Globus pallidus (tissue), 1 donor: ENCODE measurements around the gene BTBD16.

Experiments used
- DNase-seq: peaks from one replicate; pipeline ENCODE4 v3.0.0-alpha.2; 2015; ENCODE audit warnings: low spot score

BTBD16 gene

DNA sequence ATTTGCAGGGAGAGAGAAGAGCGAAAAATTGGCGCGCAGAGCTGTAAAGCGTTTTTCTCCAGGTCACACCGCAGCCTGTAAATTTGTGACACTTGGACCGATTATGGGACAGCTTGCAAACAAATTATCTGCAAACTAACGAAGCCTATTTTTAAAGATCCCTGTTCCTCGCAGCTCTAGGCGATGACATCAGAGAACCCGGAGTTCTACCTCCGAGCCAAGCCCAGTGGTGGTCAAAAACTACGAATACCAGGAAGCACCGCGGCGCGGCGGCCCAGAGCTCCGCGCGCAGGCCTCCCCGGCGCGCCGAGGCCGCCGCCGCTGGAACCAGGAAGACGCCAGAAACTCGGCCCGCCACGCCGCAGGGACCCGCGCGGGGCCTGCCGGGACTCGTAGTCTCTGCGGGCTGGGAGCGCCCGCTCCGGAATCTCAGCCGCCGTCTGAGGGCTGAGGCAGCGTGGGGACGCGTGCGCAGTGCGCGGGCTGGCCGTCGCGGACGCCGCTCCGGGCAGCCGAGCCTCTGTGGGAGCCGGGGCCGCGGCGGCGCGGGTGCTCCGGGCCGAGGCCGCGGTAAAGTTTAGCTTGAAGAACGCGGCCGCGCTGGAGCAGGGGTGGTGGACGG lies 103.3 kb downstream of the BTBD16 start, which contains the start of gene PLEKHA1:
Gene PLEKHA1 (plus strand): TSS at position 472 of the 622 bp plus-strand sequence. CDS start 18,493 bp downstream, outside the sequence.
- DNase-seq: peak; percentile 96

- DNase-seq: peak; percentile 51
These were observed 104.0 kb downstream of the BTBD16 start for GRCh38 chr10:122374859-122375678.

- DNase-seq: peak; percentile 38
These were observed 104.6 kb downstream of the BTBD16 start for GRCh38 chr10:122375679-122376160.

DNA sequence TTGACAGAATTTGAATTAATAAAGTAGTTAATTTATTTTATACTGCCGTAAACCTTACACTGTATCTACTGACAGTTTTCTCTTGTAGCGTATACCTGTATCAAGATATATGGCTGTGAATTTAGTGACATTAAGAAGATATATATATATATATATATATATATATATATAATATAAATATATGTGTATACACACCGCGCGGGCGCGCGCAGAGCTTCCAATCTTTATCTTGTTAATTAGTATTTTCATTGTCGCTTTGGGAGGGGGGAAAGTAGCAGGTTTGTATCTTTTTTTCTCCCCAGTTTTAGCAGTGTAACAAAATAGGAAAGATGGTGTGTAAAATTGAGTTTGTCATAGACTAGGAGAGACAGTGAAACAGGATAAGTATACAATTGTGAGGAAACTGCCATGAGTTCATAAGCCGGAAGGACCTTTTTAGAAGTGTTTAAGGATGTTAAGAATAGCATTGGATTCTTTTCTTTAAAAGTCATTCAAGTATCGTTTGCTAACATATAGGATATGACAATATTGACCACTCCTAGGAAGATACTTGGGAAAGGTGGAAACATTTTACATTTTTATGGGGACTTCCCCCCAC lies 105.4 kb downstream of the BTBD16 start:
- no peak for DNase-seq

GRCh38 chr10:122379041-122379440 lies 107.9 kb downstream of the BTBD16 start:
- DNase-seq: no peak

GRCh38 chr10:122379537-122379936 lies 108.4 kb downstream of the BTBD16 start:
- DNase-seq: no peak

DNA sequence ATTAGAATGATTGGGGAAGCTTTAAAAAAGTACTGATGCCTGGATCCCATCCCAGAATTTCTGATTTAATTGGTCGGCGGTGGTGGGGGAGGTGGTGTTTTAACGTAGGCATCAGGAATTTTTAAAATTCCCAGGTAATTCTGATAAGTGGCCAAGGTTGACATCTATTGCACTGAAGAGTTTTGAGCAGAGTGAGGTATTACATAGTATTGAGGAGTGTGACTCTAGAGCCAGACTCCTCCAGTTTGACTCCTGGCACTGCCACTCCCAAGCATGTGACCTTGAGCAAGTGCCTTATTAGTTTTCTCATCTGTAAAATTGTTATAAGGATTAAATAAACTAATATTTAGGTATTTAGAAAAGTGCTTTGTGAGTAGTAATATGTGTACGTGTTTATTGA lies 109.6 kb downstream of the BTBD16 start:
- no peak for DNase-seq

DNA sequence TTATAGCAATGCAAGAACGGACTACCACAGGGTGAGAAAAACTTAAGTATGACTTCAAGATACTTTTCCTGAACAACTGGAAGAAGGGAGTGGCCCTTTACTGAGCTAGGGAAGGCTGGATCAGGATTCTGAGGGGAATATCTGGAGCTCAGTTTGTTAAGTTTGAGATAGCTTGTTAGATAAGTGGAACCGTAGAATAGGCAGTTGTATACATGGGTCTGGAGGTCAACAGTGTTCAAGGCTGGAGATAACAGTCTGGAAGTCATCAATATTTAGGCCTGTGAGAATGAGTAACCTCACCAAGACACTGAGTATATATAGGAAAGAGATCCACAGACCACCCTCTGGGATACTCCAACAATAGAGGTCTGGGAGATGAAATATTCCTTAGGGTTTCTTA lies 110.6 kb downstream of the BTBD16 start:
- no peak for DNase-seq

DNA sequence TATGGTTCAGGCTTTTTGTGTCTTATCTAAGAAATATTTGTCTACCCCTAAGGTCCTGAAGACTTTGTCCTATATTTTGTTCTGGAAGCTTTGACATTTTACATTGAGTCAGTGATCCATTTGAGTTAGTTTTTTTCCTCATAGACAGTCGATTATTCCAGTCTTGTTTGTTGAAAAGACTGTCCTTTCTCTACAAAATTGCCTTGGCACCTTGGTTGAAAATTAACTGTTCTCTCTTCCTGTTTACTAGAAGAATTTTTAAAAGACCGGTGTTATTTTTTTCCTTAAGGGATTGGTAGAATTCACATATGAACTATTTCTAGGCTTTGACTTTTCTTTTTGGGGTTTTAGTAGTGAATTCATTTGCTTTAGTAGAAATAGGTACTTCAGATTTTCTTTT lies 115.4 kb downstream of the BTBD16 start:
- no peak for DNase-seq

GRCh38 chr10:122387572-122387971 lies 116.5 kb downstream of the BTBD16 start:
- no peak for DNase-seq
